Measurements from ENCODE around the gene MAPK14.

- TF ChIP-seq, protein P1, sequence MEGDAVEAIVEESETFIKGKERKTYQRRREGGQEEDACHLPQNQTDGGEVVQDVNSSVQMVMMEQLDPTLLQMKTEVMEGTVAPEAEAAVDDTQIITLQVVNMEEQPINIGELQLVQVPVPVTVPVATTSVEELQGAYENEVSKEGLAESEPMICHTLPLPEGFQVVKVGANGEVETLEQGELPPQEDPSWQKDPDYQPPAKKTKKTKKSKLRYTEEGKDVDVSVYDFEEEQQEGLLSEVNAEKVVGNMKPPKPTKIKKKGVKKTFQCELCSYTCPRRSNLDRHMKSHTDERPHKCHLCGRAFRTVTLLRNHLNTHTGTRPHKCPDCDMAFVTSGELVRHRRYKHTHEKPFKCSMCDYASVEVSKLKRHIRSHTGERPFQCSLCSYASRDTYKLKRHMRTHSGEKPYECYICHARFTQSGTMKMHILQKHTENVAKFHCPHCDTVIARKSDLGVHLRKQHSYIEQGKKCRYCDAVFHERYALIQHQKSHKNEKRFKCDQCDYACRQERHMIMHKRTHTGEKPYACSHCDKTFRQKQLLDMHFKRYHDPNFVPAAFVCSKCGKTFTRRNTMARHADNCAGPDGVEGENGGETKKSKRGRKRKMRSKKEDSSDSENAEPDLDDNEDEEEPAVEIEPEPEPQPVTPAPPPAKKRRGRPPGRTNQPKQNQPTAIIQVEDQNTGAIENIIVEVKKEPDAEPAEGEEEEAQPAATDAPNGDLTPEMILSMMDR (conservative IDR thresholded peaks at IDR 0.05; ENCODE audit: low read depth, low read length): no peak
- no peak for TF ChIP-seq EZH2 (IDR thresholded peaks at IDR 0.05; ENCODE audit: borderline replicate concordance, low read depth, low read length, poor library complexity, severe bottlenecking)
Observed at GRCh38 chr6:36071714-36072113, 44.1 kb downstream of the MAPK14 start.

All from A673 (cell line).